Ammon's horn (tissue), 1 donor: Measurements from ENCODE around the gene TMTC3.

ENCODE experiments used
- DNase-seq: peaks from one replicate; pipeline ENCODE4 v3.0.0-alpha.2; 2016; ENCODE audit warnings: low spot score

The TMTC3 gene

GRCh38 chr12:88227263-88227662, 85.2 kb downstream of the TMTC3 start:
- no peak for DNase-seq

GRCh38 chr12:88227871-88228270, 85.8 kb downstream of the TMTC3 start:
- no peak for DNase-seq

GRCh38 chr12:88228720-88229119, 86.6 kb downstream of the TMTC3 start:
- DNase-seq, result no peak

- no peak for DNase-seq
Observed at GRCh38 chr12:88230271-88230670, 88.2 kb downstream of the TMTC3 start.

- DNase-seq, result no peak
Observed at GRCh38 chr12:88235183-88235833, 93.2 kb downstream of the TMTC3 start.

- no peak for DNase-seq
Observed at GRCh38 chr12:88237954-88238353, 95.8 kb downstream of the TMTC3 start.

GRCh38 chr12:88238406-88238805, 96.3 kb downstream of the TMTC3 start:
- no peak for DNase-seq

- peak; percentile 5 for DNase-seq
Observed at GRCh38 chr12:88241862-88242570, 99.9 kb downstream of the TMTC3 start.

- no peak for DNase-seq
Observed at GRCh38 chr12:88242571-88242925, 100.4 kb downstream of the TMTC3 start.

- DNase-seq, result no peak
Observed at GRCh38 chr12:88242939-88243338, 100.8 kb downstream of the TMTC3 start.

- no peak for DNase-seq
Observed at GRCh38 chr12:88243982-88244381, 101.9 kb downstream of the TMTC3 start.

- no peak for DNase-seq
Observed at GRCh38 chr12:88245905-88246304, 103.8 kb downstream of the TMTC3 start.

GRCh38 chr12:88247241-88247643, 105.1 kb downstream of the TMTC3 start:
- no peak for DNase-seq

- no peak for DNase-seq
Observed at GRCh38 chr12:88248606-88249005, 106.5 kb downstream of the TMTC3 start.
